Measurements from ENCODE around the gene GRAMD2A. TPM values are rescaled to one million over a fixed set of nuclear protein-coding genes. Genes with fewer than 3 reads are reported as not detected.

Gene GRAMD2A
- total and polyA plus RNA-seq, 2 experiments from 2014 or later = not detected

- no peaks in the 10 kb centered on the region for H3K9me2 ChIP-seq (ENCODE audit: insufficient read depth)
- H3K79me2 ChIP-seq (ENCODE audit: insufficient read depth) = no peaks in the 10 kb centered on the region
- H3K4me1 ChIP-seq (ENCODE audit: insufficient read depth) = peaks cover 9% of the 10 kb centered on the region; the same call in 1 of the 2 replicates
- peak overlapping the region; percentile 57 for H2AFZ ChIP-seq
- in situ Hi-C loops (cut with MboI) = no loop called here
- peak overlapping the region; percentile 58 for H3K4me2 ChIP-seq (ENCODE audit: unreplicated experiment)
- peak overlapping the region; percentile 53 for H3K4me3 ChIP-seq
- H3K36me3 ChIP-seq (ENCODE audit: low read depth) = no peaks in the 10 kb centered on the region
- 16 to 17% methylated on average over 11 to 12 of the region's 12 CpGs for WGBS, 2 experiments (ENCODE audit: low coverage in 1 of 2, low lambda C conversion rate in 2 of 2, missing lambda C conversion rate in 2 of 2)
- no peak overlapping the region for H3K27ac ChIP-seq
- no peaks in the 10 kb centered on the region for H4K20me1 ChIP-seq (ENCODE audit: insufficient read depth)
- H3K9ac ChIP-seq = peak overlapping the region; percentile 23; the same call in 1 of the 2 replicates
- no peaks in the 10 kb centered on the region for H3K9me3 ChIP-seq (ENCODE audit: low read depth)
- DNase-seq = no peak
- TF ChIP-seq EZH2 (IDR thresholded peaks at IDR 0.05; ENCODE audit: insufficient read depth, poor library complexity, severe bottlenecking) (no peak), EZH2phosphoT487 (IDR thresholded peaks at IDR 0.05; ENCODE audit: insufficient read depth, low read depth) (no peak)
- 0 out of 2 replicates have a peak, but pooled peaks cover 9% of the 10 kb centered on the region for H3K27me3 ChIP-seq (replicated peaks; ENCODE audit: insufficient read depth)
- H3F3A ChIP-seq (ENCODE audit: insufficient read depth) = no peaks in the 10 kb centered on the region
These were observed 13.8 kb downstream of the GRAMD2A start for GRCh38 chr15:72183781-72184164.

- no peaks in the 10 kb centered on the region for H3K79me2 ChIP-seq (ENCODE audit: insufficient read depth)
- 88 to 94% methylated on average over 3 of the region's 3 CpGs for WGBS, 2 experiments (ENCODE audit: low coverage in 1 of 2, low lambda C conversion rate in 2 of 2, missing lambda C conversion rate in 2 of 2)
- no peak overlapping the region for H2AFZ ChIP-seq
- no peak for DNase-seq
- in situ Hi-C loops (cut with MboI) = no loop called here
- no peaks in the 10 kb centered on the region for H3F3A ChIP-seq (ENCODE audit: insufficient read depth)
- TF ChIP-seq EZH2 (IDR thresholded peaks at IDR 0.05; ENCODE audit: insufficient read depth, poor library complexity, severe bottlenecking) = no peak
- TF ChIP-seq EZH2phosphoT487 (IDR thresholded peaks at IDR 0.05; ENCODE audit: insufficient read depth, low read depth) = no peak
- no peak overlapping the region for H3K9ac ChIP-seq
- H3K27me3 ChIP-seq (replicated peaks; ENCODE audit: insufficient read depth) = 0 out of 2 replicates have a peak, but pooled peaks cover 9% of the 10 kb centered on the region
- no peak overlapping the region for H3K4me2 ChIP-seq (ENCODE audit: unreplicated experiment)
- H4K20me1 ChIP-seq (ENCODE audit: insufficient read depth) = no peaks in the 10 kb centered on the region
- H3K4me3 ChIP-seq = no peak overlapping the region
- no peaks in the 10 kb centered on the region for H3K36me3 ChIP-seq (ENCODE audit: low read depth)
- no peak overlapping the region for H3K27ac ChIP-seq
- no peaks in the 10 kb centered on the region for H3K9me3 ChIP-seq (ENCODE audit: low read depth)
- no peaks in the 10 kb centered on the region for H3K9me2 ChIP-seq (ENCODE audit: insufficient read depth)
- H3K4me1 ChIP-seq (ENCODE audit: insufficient read depth) = peaks cover 9% of the 10 kb centered on the region; the same call in 1 of the 2 replicates
These were observed 14.9 kb downstream of the GRAMD2A start for GRCh38 chr15:72182673-72183072.

GRCh38 chr15:72182244-72182643 lies 15.3 kb downstream of the GRAMD2A start:
- TF ChIP-seq EZH2phosphoT487 (IDR thresholded peaks at IDR 0.05; ENCODE audit: insufficient read depth, low read depth) = no peak
- no peak for TF ChIP-seq EZH2 (IDR thresholded peaks at IDR 0.05; ENCODE audit: insufficient read depth, poor library complexity, severe bottlenecking)
- Histone ChIP-seq H3K27ac (no peak overlapping the region), H3K27me3 (replicated peaks; ENCODE audit: insufficient read depth) (0 out of 2 replicates have a peak, but pooled peaks cover 9% of the 10 kb centered on the region), H4K20me1 (ENCODE audit: insufficient read depth) (no peaks in the 10 kb centered on the region), H3K9me3 (ENCODE audit: low read depth) (no peaks in the 10 kb centered on the region), H3K36me3 (ENCODE audit: low read depth) (no peaks in the 10 kb centered on the region), H3K9me2 (ENCODE audit: insufficient read depth) (no peaks in the 10 kb centered on the region), H3K4me3 (no peak overlapping the region), H2AFZ (no peak overlapping the region), H3F3A (ENCODE audit: insufficient read depth) (no peaks in the 10 kb centered on the region), H3K9ac (no peak overlapping the region), H3K4me1 (ENCODE audit: insufficient read depth) (peaks cover 9% of the 10 kb centered on the region; the same call in 1 of the 2 replicates), H3K79me2 (ENCODE audit: insufficient read depth) (no peaks in the 10 kb centered on the region), H3K4me2 (ENCODE audit: unreplicated experiment) (no peak overlapping the region)
- 77 to 81% methylated on average over 3 of the region's 3 CpGs for WGBS, 2 experiments (ENCODE audit: low coverage in 1 of 2, low lambda C conversion rate in 2 of 2, missing lambda C conversion rate in 2 of 2)
- in situ Hi-C loops (cut with MboI) = no loop called here
- no peak for DNase-seq

GRCh38 chr15:72180761-72181324 lies 16.7 kb downstream of the GRAMD2A start:
- no peak overlapping the region for H3K4me2 ChIP-seq (ENCODE audit: unreplicated experiment)
- WGBS, 2 experiments (ENCODE audit: low coverage in 1 of 2, low lambda C conversion rate in 2 of 2, missing lambda C conversion rate in 2 of 2) = 64 to 75% methylated on average over 5 of the region's 5 CpGs
- no peaks in the 10 kb centered on the region for H3K9me2 ChIP-seq (ENCODE audit: insufficient read depth)
- H3K4me3 ChIP-seq = no peak overlapping the region
- peaks cover 9% of the 10 kb centered on the region; the same call in 1 of the 2 replicates for H3K4me1 ChIP-seq (ENCODE audit: insufficient read depth)
- H3K36me3 ChIP-seq (ENCODE audit: low read depth) = no peaks in the 10 kb centered on the region
- H3K9me3 ChIP-seq (ENCODE audit: low read depth) = no peaks in the 10 kb centered on the region
- H4K20me1 ChIP-seq (ENCODE audit: insufficient read depth) = no peaks in the 10 kb centered on the region
- 0 out of 2 replicates have a peak, but pooled peaks cover 10% of the 10 kb centered on the region for H3K27me3 ChIP-seq (replicated peaks; ENCODE audit: insufficient read depth)
- no peak for DNase-seq
- no peaks in the 10 kb centered on the region for H3K79me2 ChIP-seq (ENCODE audit: insufficient read depth)
- no peak overlapping the region for H2AFZ ChIP-seq
- H3F3A ChIP-seq (ENCODE audit: insufficient read depth) = no peaks in the 10 kb centered on the region
- TF ChIP-seq EZH2 (IDR thresholded peaks at IDR 0.05; ENCODE audit: insufficient read depth, poor library complexity, severe bottlenecking) (no peak), EZH2phosphoT487 (IDR thresholded peaks at IDR 0.05; ENCODE audit: insufficient read depth, low read depth) (no peak)
- H3K27ac ChIP-seq = no peak overlapping the region
- in situ Hi-C loops (cut with MboI) = no loop called here
- no peak overlapping the region for H3K9ac ChIP-seq

Measured in GM23248 (cell line).